ENCODE results near the gene ZNF280B. TPM values are rescaled to one million over a fixed set of nuclear protein-coding genes. Genes with fewer than 3 reads are reported as not detected.
"Not testable (repeated sequence)": the region's sequence is repeated elsewhere in the genome, so short reads cannot be mapped to it uniquely, and the experiment has no call there.

Gene ZNF280B
- total RNA-seq, 1 experiment from 2014 or later = 1.8 TPM

DNA sequence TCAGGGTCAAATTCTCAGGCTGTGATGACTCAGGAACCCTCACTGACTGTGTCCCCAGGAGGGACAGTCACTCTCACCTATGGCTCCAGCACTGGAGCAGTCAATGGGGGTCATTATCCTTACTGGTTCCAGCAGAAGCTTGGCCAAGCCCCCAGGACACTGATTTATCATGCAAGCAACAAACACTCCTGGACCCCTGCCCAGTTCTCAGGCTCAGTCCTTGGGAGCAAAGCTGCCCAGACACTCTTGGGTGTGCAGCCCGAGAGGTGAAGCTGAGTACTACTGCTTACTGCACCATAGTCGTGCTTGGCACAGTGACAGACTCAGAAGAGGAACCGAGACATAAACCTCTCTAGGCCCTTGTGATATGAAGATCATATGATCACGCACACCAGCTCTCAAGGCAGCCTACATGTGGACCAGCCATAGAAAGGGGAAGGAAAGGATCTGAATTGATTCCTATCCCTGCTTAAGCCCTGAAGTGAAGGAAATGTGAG is 58.2 kb downstream of the ZNF280B start:
- H3K9me2 ChIP-seq (ENCODE audit: insufficient read depth) = no peaks in the 10 kb centered on the region
- no peaks in the 10 kb centered on the region for H3K4me1 ChIP-seq (replicated peaks; ENCODE audit: insufficient read depth)
- H3K79me2 ChIP-seq (ENCODE audit: low read depth) = no peaks in the 10 kb centered on the region
- no peak overlapping the region for H3K4me2 ChIP-seq
- H3K36me3 ChIP-seq (ENCODE audit: low read depth) = no peaks in the 10 kb centered on the region
- no peaks in the 10 kb centered on the region for H3K9me3 ChIP-seq (ENCODE audit: insufficient read depth, low read depth)
- peaks cover 27% of the 10 kb centered on the region for H3K27me3 ChIP-seq (ENCODE audit: insufficient read depth, low read depth)
- TF ChIP-seq, protein P1, sequence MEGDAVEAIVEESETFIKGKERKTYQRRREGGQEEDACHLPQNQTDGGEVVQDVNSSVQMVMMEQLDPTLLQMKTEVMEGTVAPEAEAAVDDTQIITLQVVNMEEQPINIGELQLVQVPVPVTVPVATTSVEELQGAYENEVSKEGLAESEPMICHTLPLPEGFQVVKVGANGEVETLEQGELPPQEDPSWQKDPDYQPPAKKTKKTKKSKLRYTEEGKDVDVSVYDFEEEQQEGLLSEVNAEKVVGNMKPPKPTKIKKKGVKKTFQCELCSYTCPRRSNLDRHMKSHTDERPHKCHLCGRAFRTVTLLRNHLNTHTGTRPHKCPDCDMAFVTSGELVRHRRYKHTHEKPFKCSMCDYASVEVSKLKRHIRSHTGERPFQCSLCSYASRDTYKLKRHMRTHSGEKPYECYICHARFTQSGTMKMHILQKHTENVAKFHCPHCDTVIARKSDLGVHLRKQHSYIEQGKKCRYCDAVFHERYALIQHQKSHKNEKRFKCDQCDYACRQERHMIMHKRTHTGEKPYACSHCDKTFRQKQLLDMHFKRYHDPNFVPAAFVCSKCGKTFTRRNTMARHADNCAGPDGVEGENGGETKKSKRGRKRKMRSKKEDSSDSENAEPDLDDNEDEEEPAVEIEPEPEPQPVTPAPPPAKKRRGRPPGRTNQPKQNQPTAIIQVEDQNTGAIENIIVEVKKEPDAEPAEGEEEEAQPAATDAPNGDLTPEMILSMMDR (conservative IDR thresholded peaks at IDR 0.05) = no peak
- no peak for TF ChIP-seq EZH2 (IDR thresholded peaks at IDR 0.05; ENCODE audit: low read depth)
- H3K27ac ChIP-seq = no peak overlapping the region
- no TSS peak for BruUV-seq (replicated peaks)
- intact Hi-C loops (cut with micrococcal nuclease; ENCODE audit: unreplicated experiment) = no loop called here
- H2AFZ ChIP-seq = no peak overlapping the region
- no peak overlapping the region for H3K4me3 ChIP-seq
- H4K20me1 ChIP-seq (ENCODE audit: insufficient read depth) = no peaks in the 10 kb centered on the region
- ChIA-PET CTCF (no interaction called here), POLR2A (ENCODE audit: unreplicated experiment) (no interaction called here)
- DNase-seq = no peak
- no peaks in the 10 kb centered on the region for H3F3A ChIP-seq (ENCODE audit: insufficient read depth, low read depth)

DNA sequence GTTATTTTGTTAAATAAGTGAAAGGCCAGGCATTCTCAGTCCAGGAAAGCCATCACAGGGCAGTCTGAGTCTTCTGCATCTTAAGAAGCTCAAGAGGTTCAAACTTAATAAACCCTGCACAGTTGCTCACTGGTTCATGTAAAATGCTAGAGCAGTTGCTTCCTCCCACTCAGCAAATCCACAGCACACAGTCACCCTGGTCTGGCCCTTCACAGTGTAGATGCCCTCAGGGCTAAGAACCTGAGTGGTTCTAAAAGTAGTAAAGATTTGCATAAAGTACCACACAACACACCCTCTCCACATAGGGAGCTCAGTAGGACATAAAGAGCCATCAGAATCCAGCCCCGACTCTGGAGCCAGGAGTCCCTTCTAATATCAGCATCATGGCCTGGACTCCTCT is 58.7 kb downstream of the ZNF280B start:
- Histone ChIP-seq H3K79me2 (ENCODE audit: low read depth) (no peaks in the 10 kb centered on the region), H3K27ac (no peak overlapping the region), H2AFZ (no peak overlapping the region), H3K36me3 (ENCODE audit: low read depth) (no peaks in the 10 kb centered on the region), H3K4me3 (no peak overlapping the region), H3K4me1 (replicated peaks; ENCODE audit: insufficient read depth) (no peaks in the 10 kb centered on the region), H3F3A (ENCODE audit: insufficient read depth, low read depth) (no peaks in the 10 kb centered on the region), H4K20me1 (ENCODE audit: insufficient read depth) (no peaks in the 10 kb centered on the region), H3K4me2 (no peak overlapping the region), H3K9me2 (ENCODE audit: insufficient read depth) (no peaks in the 10 kb centered on the region), H3K9me3 (ENCODE audit: insufficient read depth, low read depth) (no peaks in the 10 kb centered on the region), H3K27me3 (ENCODE audit: insufficient read depth, low read depth) (peaks cover 31% of the 10 kb centered on the region)
- TF ChIP-seq, protein P1 (conservative IDR thresholded peaks at IDR 0.05) = no peak
- no peak for TF ChIP-seq EZH2 (IDR thresholded peaks at IDR 0.05; ENCODE audit: low read depth)
- intact Hi-C loops (cut with micrococcal nuclease; ENCODE audit: unreplicated experiment) = no loop called here
- CTCF ChIA-PET = no interaction called here
- POLR2A ChIA-PET (ENCODE audit: unreplicated experiment) = no interaction called here
- no peak for DNase-seq
- BruUV-seq (replicated peaks) = no TSS peak

DNA sequence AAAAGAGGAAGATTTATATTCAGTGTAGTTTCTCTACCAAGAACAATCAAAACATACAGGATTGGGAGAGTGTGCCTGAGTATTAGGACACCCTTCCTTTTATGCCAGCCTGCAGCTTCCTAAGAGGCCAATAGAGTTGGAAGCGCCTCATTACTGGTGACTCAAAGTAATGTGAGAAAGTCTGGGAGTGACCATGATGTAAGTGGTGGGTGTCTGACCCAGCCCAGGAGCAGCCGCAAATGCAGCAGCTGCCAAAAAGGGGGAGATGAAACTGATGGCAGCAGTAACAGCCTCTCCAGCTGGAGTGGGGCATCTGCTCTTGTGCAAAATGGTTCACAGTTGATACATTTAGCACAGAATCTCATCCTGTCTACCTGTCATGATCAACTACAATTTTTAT is 62.0 kb downstream of the ZNF280B start:
- no peaks in the 10 kb centered on the region for H4K20me1 ChIP-seq (ENCODE audit: insufficient read depth)
- no peak overlapping the region for H3K4me2 ChIP-seq
- H3K9me3 ChIP-seq (ENCODE audit: insufficient read depth, low read depth) = no peaks in the 10 kb centered on the region
- no peak overlapping the region for H3K27ac ChIP-seq
- no peak overlapping the region for H3K4me3 ChIP-seq
- H3K9me2 ChIP-seq (ENCODE audit: insufficient read depth) = no peaks in the 10 kb centered on the region
- H3K36me3 ChIP-seq (ENCODE audit: low read depth) = no peaks in the 10 kb centered on the region
- no peaks in the 10 kb centered on the region for H3F3A ChIP-seq (ENCODE audit: insufficient read depth, low read depth)
- TF ChIP-seq, protein P1 (conservative IDR thresholded peaks at IDR 0.05) = no peak
- TF ChIP-seq EZH2 (IDR thresholded peaks at IDR 0.05; ENCODE audit: low read depth) = no peak
- BruUV-seq (replicated peaks) = no TSS peak
- peaks cover 17% of the 10 kb centered on the region for H3K27me3 ChIP-seq (ENCODE audit: insufficient read depth, low read depth)
- no peaks in the 10 kb centered on the region for H3K79me2 ChIP-seq (ENCODE audit: low read depth)
- no peak for DNase-seq
- intact Hi-C loops (cut with micrococcal nuclease; ENCODE audit: unreplicated experiment) = no loop called here
- no peak overlapping the region for H2AFZ ChIP-seq
- no peaks in the 10 kb centered on the region for H3K4me1 ChIP-seq (replicated peaks; ENCODE audit: insufficient read depth)
- ChIA-PET POLR2A (ENCODE audit: unreplicated experiment) (no interaction called here), CTCF (no interaction called here)

DNA sequence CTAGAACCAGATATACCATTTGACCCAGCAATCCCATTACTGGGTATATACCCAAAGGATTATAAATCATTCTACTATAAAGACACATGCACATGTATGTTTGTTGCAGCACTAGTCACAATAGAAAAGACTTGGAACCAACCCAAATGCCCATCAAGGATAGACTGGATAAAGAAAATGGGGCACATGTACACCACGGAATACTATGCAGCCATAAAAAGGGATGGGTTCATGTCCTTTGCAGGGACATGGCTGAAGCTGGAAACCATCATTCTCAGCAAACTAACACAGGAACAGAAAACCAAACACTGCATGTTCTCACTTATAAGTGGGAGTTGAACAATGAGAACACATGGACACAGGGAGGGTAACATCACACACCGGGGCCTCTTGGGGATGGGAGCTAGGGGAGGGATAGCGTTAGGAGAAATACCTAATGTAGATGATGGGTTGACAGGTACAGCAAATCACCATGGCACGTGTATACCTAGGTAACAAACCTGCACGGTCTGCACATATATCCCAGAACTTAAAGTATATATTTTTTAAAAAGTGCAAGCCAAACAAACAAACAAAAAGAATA is 64.4 kb downstream of the ZNF280B start:
- POLR2A ChIA-PET (ENCODE audit: unreplicated experiment) = not testable (repeated sequence)

More for the DNA sequence above, 64.4 kb downstream of the ZNF280B start:
- intact Hi-C loops (cut with micrococcal nuclease; ENCODE audit: unreplicated experiment); H3K27ac ChIP-seq; H3K4me2 ChIP-seq; H3K36me3 ChIP-seq (ENCODE audit: low read depth); H4K20me1 ChIP-seq (ENCODE audit: insufficient read depth); H2AFZ ChIP-seq; H3F3A ChIP-seq (ENCODE audit: insufficient read depth, low read depth); DNase-seq; H3K4me3 ChIP-seq; H3K79me2 ChIP-seq (ENCODE audit: low read depth); BruUV-seq (replicated peaks); H3K4me1 ChIP-seq (replicated peaks; ENCODE audit: insufficient read depth); CTCF ChIA-PET; H3K9me3 ChIP-seq (ENCODE audit: insufficient read depth, low read depth); H3K9me2 ChIP-seq (ENCODE audit: insufficient read depth): not testable (repeated sequence)
- H3K27me3 ChIP-seq (ENCODE audit: insufficient read depth, low read depth) = peaks cover 17% of the 10 kb centered on the region
